ENCODE results near the gene UBE2V1.

Gene UBE2V1

DNA sequence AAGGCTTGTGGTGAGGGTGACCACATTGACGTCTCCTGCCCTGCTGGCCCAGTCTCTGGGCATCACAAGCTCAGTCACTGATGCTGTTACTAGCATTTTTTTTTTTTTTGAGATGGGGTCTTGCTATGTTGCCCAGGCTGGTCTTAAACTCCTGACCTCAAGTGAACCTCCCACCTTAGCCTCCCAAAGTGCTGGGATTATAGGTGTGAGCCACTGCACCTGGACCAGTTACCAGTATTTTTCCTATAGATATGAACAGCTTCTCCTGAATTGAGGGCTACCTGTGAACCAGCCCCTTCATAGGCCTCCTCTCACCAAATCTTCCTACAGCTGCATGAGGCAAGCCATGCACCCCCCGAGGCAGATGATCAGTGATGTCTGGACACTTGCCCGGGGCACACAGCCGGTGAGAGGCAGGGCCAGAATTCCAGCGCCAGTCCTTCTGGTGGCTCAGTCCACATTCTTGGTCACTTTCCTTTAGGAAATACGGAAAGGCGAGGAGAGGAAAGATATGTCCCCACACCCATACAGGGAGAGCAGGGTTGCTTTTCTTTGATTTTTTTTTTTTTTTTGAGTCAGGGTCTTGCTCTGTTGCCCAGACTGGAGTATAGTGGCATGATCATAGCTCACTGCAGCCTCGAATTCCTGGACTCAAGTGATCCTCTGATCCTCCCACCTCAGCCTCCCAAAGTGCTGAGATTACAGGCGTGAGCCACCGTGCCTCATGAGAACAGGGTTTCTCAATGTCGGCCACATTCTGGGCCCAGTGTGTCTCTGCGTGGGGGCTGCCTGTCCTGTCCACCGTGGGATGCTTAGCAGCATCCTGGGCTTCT lies 50.7 kb downstream of the UBE2V1 start:
- DNase-seq (ENCODE audit: low read depth) = no peak

DNA sequence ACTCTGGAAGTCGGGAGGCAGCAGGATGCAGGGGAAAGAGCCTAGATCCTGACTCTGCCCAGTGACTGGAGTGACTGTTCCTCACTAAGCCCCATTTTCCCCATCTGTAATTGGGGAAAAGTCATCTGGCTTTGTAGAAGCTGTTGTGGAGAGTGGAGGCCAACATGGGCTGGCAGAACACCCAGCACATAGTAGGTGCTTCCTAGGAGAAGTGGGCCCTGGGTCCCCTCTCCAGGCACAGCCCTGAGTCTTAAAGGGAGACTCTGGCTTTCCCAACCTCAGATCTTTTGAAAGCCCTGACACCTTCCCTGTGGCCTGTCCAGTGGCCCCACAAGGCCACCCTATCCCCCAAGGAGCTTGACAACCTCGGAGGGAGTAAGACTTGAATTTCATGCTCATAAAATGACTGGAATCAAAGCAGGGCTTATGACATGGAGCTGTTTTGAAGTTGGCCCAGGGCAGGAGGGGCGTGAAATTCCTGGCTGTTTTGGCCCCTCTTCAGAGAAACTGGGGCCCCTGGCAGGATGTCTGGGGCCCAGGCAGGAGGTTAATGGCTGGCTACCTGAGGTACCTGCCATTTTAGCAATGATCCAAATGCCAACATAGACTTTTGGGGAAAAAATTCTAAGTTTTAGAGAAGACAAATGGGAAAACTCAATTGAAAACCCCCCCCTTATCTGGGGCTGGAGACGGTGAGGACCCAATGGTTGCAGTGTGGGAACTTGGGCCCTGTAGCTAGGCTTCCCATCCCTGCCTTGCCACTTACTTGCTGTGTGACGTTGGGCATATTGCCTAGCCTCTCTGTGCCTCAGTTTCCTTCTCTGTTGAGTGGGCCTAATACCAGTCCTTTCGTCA lies 51.6 kb downstream of the UBE2V1 start:
- DNase-seq (ENCODE audit: low read depth) = no peak

DNA sequence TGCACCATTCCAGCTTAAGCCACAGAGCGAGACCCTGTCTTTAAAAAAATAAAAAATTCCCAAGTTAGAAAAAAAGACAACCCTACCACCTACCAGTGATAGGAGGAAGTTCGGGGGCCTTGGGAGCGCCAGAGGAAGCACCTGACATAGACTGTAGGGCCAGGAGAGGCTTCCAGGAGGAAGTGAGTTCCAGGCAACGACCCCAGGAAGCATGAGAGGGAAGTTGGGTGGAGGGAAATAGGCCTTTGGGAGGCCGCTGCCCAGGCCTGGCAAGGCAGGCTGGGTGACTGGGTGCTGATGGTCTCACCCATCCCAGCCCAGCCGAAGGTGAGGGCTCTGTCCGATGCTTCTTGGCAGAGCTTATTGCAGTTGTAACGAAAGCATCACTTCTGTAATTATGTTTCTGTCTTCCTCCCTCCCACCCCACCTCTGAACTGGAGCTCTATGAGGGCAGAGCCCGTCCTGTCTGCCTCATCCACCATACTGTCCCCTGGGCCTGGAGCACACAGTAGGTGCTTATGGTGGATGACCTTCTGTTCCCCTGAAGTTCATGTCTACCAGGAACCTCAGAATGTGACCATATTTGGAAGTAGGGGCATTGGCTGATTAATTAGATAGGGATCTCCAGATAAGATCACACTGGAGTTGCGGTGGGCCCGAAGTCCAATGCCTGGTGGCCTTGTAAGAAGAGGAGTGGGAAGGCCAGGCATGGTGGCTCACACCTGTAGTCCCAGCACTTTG lies 54.1 kb downstream of the UBE2V1 start:
- DNase-seq (ENCODE audit: low read depth) = no peak

DNA sequence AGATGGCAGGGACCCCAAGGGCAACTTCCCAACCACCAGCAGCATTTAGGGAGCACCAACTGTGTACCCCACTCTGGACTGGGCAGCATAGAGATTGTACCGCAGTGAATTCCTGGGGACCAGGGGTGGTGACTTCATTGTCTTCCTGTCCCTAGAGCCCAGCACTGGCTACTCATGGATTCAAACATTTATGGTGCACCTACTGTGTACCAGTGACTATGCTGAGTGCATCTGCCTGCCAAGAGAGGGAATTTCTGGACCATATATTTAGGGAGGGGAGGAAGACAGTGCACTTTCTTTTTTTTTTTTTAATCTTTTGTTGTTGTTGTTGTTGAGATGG lies 55.3 kb downstream of the UBE2V1 start:
- no peak for DNase-seq (ENCODE audit: low read depth)

DNA sequence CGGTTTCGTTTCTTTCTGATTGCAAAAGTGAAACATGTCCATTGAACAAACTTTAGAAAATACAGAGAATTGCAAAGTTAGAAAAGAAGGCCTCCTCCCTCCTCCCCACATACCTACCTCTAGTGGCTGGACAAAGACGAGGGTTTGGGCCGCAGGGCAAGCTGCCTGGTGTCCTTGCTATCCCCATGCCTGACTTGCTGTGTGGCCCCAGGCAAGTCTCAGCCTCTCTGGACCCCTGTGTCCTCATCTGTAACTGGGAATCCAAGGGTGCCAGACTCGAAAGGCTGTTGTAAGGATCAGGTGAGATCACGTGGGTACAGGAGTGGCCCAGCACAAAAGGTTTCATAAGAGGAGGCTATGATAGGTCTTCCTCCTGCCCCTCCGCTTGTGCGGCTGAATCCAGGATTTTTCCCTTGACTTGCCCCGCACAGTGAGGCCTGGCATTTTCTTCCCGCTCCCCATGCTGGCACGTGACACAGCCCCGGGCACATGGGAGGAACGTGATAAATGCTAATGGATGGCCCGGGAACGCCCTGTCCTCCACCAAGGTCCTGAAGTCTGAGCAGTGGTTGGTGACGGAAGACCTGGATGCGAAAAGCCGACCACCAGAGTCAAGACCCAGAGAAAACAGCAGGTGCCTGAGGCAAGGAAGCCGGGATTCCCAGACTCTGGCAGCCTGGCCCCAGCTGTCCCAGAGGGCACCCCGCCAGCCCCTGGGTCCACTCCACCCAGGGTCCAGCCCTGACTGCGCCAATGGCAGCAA lies 55.8 kb downstream of the UBE2V1 start:
- no peak for DNase-seq (ENCODE audit: low read depth)

DNA sequence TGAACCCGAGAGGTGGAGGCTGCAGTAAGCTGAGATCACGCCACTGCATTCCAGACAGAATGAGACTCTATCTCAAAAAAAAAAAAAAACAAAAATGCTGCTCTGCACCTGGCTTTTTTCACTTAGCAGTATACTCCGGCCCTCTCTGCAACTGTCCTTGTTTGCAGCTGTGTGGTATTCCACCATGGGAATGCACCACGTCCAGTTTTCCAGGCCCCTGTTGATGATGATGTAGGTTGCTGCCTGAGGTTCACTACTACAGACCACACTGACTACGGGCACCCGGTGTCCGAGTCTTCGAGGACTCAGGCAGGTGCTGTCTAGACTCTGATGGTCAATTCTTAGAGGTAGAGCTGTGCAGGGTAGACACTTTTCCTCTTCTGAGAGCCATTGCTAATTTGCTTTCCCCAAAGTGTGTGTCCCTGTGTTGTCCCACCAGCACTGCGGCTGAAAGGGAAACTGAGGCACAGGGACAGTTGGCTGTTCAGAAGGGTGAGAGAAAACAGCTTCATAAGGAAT lies 56.5 kb downstream of the UBE2V1 start:
- no peak for DNase-seq (ENCODE audit: low read depth)

DNA sequence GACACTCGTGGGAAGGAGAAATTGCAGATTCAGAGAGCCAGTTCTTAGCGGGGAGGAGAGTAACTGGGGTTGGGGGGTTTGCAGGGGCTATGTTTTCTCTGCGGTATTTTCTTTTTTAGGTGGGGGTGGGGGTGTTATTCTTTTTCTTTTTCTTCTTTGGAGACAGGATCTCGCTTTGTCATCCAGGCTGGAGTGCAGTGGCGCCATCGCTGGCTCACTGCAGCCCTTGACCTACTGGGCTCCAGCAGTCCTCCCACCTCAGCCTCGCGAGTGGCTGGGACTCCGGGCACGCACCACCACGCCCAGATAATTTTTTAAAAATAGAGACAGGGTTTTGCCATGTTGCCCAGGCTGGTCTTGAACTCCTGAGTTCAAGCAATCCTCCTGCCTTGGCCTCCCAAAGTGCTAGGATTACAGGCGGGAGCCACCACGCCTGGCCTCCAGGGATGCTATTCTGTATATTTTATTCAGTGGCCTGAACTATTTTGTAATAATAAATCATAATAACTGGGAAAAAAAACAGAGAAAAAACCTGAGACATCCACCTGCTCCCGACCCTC lies 57.3 kb downstream of the UBE2V1 start:
- no peak for DNase-seq (ENCODE audit: low read depth)

DNA sequence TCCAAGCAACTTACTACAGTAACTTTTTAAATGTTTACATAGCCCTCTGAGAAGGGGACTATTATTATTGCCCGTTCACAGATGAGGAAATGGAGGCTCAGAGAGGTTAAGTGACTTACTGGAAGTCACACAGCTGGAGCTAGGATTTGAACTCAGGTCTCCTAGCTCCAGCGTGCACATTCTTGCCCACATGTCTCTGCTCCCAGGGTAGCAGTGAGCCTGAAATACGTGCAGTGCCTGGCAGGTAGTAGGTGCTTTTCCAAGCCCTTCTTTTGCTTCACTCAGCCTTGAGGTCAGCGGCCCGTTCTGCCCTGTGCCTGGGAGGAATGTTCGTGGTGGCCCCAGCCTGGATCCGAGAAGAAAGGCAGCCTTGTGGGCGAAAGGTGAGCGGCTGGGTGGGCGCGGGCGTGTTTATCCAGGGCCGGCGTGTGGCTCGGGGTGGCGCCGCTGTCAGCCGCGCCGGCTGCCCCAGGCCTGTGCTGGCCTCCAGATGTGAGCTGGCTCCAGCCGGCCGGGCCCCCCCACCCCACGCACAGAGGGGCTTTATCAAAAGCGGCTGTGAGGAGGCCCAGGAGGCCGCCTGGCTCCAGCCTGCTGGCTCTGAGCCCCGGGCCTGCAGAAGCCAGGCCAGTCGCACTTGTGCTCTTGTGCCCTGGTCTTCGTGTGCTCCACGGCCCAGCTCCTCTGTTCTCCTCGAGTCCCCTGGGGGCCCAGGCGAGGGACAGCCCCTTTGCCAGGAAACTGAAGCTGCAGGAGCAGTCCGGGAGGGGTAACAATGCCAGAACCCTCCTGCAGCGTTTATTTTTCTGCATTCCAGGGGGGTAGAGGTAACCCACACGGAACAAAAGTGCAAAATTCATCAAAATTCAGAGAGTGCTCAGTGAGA lies 58.1 kb downstream of the UBE2V1 start:
- DNase-seq (ENCODE audit: low read depth) = no peak

DNA sequence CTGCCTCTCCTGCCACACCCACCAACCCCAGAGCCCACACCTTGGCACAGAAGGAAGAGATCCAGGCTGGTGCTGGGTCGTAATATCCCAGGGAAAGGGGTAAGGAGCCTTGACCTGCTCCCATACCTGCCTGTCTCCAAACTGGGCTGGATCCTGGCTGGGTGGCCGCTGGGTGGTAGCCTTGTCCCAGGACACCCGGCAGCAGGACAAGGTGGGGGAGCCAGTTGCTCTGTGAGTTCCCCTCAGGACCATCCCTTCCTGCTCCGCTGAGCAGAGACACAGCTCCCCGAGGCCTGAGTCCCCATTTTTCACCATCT lies 58.8 kb downstream of the UBE2V1 start:
- DNase-seq (ENCODE audit: low read depth) = no peak

DNA sequence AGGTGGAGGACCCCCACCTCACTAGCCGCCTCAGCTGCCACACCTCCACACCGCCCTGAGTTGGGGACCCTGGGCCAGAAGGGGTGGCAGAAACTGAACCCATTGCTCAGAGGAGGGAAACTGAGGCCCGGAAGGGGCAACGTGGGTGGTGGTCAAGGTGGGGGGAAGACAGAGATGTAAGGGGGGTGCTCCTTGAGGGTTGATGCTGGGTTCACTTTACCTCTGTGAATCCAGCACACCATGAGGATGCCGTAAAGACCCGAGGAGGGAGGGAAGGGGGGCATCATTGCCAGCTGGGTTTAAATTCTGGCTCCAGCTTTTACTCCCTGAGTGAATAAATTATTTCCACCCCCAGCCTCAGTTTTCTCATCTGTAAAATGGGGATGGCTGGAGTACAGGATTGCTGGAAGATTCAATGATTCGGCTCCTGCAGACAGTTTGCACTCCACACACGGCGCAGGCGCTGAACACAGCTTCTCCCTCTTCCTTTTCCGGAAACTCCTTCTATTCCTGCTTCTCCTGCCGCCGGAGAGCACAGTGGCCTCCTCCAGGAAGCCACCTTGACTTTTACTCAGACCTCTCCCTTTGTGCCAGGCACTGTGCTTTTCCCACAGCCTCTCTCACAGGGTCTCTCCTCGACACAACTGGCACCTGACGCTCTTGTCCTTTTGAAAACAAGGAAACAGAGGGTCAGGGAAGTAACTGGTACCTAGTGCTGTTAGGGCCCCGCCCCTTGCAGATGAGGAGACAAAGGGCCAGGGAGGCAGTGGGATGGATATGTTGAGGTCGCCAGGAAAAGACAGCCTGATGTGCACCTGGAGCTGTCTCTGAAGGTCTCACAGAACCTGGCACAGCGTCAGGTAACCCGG lies 59.4 kb downstream of the UBE2V1 start:
- no peak for DNase-seq (ENCODE audit: low read depth)

DNA sequence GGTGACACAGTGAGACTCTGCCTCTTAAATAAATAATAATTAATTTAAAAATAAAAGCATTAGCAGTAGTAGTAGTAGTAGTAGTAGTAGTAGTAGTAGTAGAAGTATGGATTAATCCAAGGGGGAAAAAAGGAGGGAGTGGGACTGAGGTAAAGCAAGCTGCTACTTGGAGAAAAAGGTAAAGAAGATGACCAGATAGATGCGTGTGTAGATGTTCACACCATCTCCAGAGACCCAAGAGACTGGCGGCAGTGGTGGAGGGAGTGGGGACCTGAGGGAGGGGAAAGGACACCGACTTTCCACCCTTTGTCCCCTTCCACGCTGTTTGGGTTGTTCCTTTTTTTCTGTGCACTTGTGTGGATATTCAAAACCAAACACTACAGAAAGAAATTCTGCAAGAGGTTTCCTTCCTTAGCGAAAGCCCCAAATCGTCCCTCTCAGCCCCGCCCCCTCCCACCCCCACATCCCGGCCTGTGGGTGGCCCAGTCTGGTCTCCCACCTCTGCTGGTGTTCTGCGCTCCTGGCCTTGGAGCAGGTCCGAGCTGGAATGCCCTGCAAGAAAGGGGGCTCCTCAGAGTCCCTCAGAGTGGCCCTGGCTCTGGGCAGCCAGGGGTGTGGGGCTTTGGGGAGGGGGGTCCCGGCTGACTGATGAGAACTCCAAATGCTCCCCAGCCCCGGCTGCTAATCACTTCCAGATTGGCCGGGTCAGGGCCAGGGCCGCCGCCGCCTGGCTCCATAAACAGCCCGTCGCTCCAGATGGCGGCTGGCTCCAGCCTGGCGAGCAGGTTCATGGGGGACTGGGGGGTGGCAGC lies 60.2 kb downstream of the UBE2V1 start:
- no peak for DNase-seq (ENCODE audit: low read depth)

DNA sequence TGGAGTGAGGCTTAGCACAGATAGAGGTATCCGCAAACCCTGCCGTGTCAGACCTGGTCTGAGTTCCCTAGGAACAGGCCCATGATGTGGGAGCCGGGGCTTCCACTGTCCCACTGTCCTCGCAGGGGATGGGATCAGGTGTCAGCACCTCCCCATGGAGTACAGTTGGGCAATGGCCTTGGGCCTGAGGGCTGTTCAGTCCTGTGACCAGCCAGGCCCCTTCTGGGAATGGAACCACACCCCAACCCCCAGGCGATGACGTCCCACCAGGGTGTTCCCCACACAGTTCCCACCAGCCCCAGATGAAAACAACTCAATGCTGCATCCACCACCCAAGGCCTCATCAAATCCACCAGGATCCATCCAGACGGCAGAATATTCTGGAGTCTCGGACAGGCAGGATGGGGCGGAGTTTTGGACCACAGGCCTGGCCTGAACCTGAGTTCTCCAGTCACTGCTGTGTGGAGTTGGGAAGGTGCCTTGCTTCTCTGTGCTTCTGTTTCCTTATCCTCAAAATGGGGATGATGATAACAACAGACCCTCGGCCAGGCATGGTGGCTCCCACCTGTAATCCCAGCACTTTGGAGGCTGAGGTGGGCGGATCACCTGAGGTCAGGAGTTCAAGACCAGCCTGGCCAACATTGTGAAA lies 62.2 kb downstream of the UBE2V1 start:
- DNase-seq (ENCODE audit: low read depth) = no peak

DNA sequence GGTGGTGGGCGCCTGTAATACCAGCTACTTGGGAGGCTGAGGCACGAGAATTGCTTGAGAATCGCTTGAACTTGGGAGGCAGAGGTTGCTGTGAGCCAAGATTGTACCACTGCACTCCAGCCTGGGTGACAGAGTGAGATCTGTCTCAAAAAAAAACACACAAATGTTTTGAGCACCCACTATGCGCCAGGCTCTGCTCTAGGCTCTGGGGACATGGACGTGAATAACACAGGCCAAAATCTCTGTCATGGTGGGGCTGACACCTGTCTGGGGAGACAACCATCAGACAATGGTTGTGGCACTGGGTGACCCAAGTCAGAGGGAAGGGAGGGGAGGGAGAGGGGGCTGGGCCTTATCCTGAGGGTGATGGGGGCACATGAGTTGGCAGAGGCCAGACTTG lies 62.7 kb downstream of the UBE2V1 start:
- no peak for DNase-seq (ENCODE audit: low read depth)

DNA sequence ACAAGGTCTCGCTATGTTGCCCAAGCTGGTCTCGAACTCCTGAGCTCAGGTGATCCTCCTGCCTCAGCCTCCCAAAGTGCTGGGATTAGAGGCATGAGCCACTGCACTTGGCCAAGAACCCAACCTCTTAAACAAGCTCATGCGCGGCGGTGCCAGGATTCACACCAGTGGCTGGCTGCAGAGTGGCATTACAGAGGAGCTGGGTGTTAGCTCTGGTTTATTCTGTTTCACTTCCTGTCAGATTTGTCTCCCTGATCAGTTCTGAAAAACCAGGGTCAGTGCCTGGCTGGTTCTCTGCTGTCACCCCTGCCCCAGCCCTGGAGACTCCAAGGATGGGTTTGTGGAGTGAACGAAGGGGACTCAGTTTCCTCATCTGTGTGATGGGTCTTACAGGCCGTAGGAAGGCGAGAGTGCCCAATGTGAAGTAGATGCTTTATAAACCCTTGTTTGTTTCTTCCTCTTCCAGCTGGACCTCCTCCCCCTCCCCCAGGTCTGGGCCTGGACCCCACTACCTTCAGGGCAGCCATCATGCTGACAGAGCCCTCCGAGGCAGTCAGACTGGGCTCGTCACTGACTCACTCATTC lies 63.4 kb downstream of the UBE2V1 start:
- no peak for DNase-seq (ENCODE audit: low read depth)

DNA sequence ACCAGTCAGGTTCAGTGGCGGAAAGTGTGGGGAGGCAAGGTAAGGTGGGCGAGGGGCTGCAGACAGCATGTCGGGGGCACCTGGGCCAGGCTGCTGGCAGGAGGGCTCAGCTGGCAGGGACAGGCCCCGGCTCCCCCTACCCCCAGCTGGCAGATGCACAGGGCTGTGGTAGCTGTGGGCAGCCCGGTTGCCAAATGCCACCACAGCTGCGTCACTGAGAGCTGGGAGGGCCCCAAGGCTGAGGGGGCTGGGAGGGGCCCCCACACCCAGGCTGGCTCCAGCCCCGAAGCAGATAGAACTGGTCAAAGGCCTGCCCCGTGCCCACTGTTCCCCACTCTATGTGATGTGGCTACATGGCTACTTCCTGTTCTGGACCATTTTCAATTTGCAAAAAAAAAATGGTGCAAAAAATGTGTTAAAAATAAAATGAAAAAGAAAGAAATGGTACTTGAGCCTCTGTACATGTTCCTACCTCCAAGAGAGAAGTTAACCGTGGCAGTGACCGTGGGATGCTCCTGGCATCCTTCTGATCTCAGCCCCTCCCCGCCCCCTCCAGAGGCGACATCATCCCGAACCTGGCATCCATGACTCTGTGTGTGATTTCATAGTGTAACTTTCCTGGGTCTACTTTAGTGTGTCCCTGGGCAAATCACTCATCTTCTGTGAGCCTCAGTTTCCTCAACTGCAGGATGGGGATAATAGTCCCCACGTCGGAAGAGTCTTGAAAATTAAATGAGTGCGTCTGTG lies 64.4 kb downstream of the UBE2V1 start:
- DNase-seq (ENCODE audit: low read depth) = no peak

DNA sequence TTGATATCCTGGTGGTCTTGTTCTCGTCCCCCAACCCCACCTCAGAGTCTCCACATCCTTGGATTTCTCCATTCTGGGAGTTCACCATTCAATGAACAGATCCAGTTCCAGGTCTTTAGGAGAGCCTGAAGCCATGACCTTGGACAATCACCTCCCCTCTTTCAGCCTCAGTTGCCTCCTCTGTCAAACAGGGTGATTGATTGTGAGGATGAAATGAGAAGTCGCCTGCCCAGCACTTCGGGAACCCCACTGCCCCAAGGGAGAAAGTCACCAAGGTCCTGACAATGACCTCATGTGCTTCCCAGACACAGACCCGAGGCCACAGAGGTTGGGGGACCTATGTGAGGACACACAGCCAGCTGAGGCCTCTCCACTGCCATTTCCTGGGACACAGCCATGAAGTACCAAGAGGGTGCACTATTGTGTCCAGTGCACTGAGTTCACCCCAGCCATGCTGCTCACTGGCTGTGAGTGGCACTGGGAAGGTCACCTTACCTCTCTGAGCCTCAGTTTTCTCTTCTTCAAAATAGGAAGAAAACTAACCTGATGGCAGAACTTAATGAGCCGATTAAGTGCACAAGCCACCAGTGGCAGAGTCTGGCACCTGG lies 68.5 kb downstream of the UBE2V1 start:
- DNase-seq (ENCODE audit: low read depth) = no peak
